ENCODE data around the gene ARHGAP27.

DNA sequence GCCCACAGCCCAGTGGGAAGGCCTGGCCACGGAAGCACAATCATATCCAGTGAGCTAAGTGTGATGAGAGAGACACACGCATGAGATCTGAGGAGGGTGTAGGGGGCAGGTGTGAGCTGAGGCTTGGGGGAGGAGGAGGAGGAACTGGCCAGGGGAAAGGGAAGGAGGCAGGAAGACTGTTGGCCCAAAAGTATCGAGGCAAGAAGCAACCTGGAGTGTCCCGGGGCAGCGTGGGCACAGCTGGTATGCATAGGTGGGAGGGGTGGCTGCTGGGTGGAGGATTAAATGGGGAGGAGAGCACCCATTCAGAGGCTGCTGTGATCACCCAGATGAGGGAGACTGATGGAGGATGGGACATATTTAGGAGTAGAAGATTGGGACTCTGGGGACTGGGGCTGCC, 41.4 kb downstream of the ARHGAP27 start:
- TF ChIP-seq EZH2 (IDR thresholded peaks at IDR 0.05) (no peak), POLR2AphosphoS5 (IDR thresholded peaks at IDR 0.05; ENCODE audit: borderline replicate concordance, low read depth, low read length) (no peak)

Data from SK-N-MC (cell line).